WTC11 (cell line): ENCODE results near the gene FAF1. TPM values are rescaled to one million over a fixed set of nuclear protein-coding genes. Genes with fewer than 3 reads are reported as not detected.

ENCODE experiments used
- ATAC-seq: fragments of 200-7000 bp; cut with Tn5 transposase; 2 replicates; pipeline ENCODE4 v1.10.0; 2021; ENCODE audit warnings: mild to moderate bottlenecking, moderate library complexity
- CTCF ChIA-PET: fragments of 300-600 bp; sonication (Branson Sonifier 250); formaldehyde crosslinking; loops from one replicate; lab custom pipeline; 2021; ENCODE audit warnings: antibody characterized with exemption; lab: Charles Lee
- POLR2A ChIA-PET: fragments of 350-600 bp; sonication (Branson Sonifier 250); formaldehyde crosslinking; loops from one replicate; lab custom pipeline; 2021; ENCODE audit warnings: antibody characterized with exemption; lab: Charles Lee
- DNase-seq: peaks from one replicate; pipeline ENCODE4 v3.0.0; 2021; ENCODE audit warnings: low spot score
- H3K27ac Mint-ChIP-seq: 2 replicates; pipeline ENCODE4 v1.8.0; 2021; ENCODE audit warnings: mixed read lengths
- H3K27me3 Mint-ChIP-seq: 2 replicates; pipeline ENCODE4 v1.8.0; 2021; ENCODE audit warnings: low read depth, mild to moderate bottlenecking, moderate library complexity, mixed read lengths
- H3K36me3 Mint-ChIP-seq: 2 replicates; pipeline ENCODE4 v1.8.0; 2021; ENCODE audit warnings: mixed read lengths
- H3K4me1 Mint-ChIP-seq: 2 replicates; pipeline ENCODE4 v1.8.0; 2022; ENCODE audit warnings: mixed read lengths
- H3K4me3 Mint-ChIP-seq: 2 replicates; pipeline ENCODE4 v1.8.0; 2021; ENCODE audit warnings: mild to moderate bottlenecking, moderate library complexity, mixed read lengths
- H3K9me3 Mint-ChIP-seq: 2 replicates; pipeline ENCODE4 v1.8.0; 2021; ENCODE audit warnings: mixed read lengths
- AFF4 ChIP-seq: sonication (generic); formaldehyde crosslinking; IDR thresholded peaks from 2 replicates; pipeline ENCODE4 v1.8.1; 2023; ENCODE audit warnings: mild to moderate bottlenecking, missing genetic modification reagents, borderline replicate concordance
- AR ChIP-seq: fragments of 250-450 bp; sonication (Bioruptor Pico); IDR thresholded peaks from 2 replicates; pipeline ENCODE4 v1.9.0; 2021; ENCODE audit warnings: mild to moderate bottlenecking
- ATF2 ChIP-seq: sonication (generic); formaldehyde crosslinking; IDR thresholded peaks from 2 replicates; pipeline ENCODE4 v1.8.1; 2022; ENCODE audit warnings: low read depth, missing genetic modification reagents, borderline replicate concordance
- CBFB ChIP-seq: sonication (generic); formaldehyde crosslinking; IDR thresholded peaks from 2 replicates; pipeline ENCODE4 v1.8.1; 2022; ENCODE audit warnings: mild to moderate bottlenecking, low read depth, missing genetic modification reagents
- ELF4 ChIP-seq: sonication (generic); formaldehyde crosslinking; IDR thresholded peaks from 2 replicates; pipeline ENCODE4 v1.8.1; 2022; ENCODE audit warnings: low read depth, mild to moderate bottlenecking, moderate library complexity, missing genetic modification reagents
- ETV6 ChIP-seq: sonication (generic); formaldehyde crosslinking; IDR thresholded peaks from 2 replicates; pipeline ENCODE4 v1.8.1; 2022; ENCODE audit warnings: mild to moderate bottlenecking, missing genetic modification reagents
- FOXK1 ChIP-seq: sonication (generic); formaldehyde crosslinking; IDR thresholded peaks from 2 replicates; pipeline ENCODE4 v1.8.0; 2022; ENCODE audit warnings: mild to moderate bottlenecking, moderate library complexity, missing genetic modification reagents
- FOXP4 ChIP-seq: sonication (generic); formaldehyde crosslinking; IDR thresholded peaks from 2 replicates; pipeline ENCODE4 v1.8.0; 2022; ENCODE audit warnings: mild to moderate bottlenecking, missing genetic modification reagents
- IRF1 ChIP-seq: sonication (generic); formaldehyde crosslinking; IDR thresholded peaks from 2 replicates; pipeline ENCODE4 v1.8.0; 2023; ENCODE audit warnings: missing genetic modification reagents
- MLX ChIP-seq: sonication (generic); formaldehyde crosslinking; IDR thresholded peaks from 2 replicates; pipeline ENCODE4 v1.8.1; 2023; ENCODE audit warnings: mild to moderate bottlenecking, missing genetic modification reagents, moderate library complexity
- NR3C1 ChIP-seq: sonication (generic); formaldehyde crosslinking; conservative IDR thresholded peaks from 2 replicates; pipeline ENCODE4 v1.8.1; 2023; ENCODE audit warnings: low read depth, mild to moderate bottlenecking, missing genetic modification reagents
- SMAD4 ChIP-seq: sonication (generic); formaldehyde crosslinking; IDR thresholded peaks from 2 replicates; pipeline ENCODE4 v1.8.0; 2022; ENCODE audit warnings: mild to moderate bottlenecking, missing genetic modification reagents
- SP1 ChIP-seq: sonication (generic); formaldehyde crosslinking; conservative IDR thresholded peaks from 2 replicates; pipeline ENCODE4 v1.8.1; 2022; ENCODE audit warnings: missing genetic modification reagents
- USF1 ChIP-seq: sonication (generic); formaldehyde crosslinking; IDR thresholded peaks from 2 replicates; pipeline ENCODE4 v1.8.0; 2022; ENCODE audit warnings: mild to moderate bottlenecking, missing genetic modification reagents
- ZNF532 ChIP-seq: fragments of 250-450 bp; sonication (Bioruptor Pico); IDR thresholded peaks from 2 replicates; pipeline ENCODE4 v1.9.0; 2021; ENCODE audit warnings: mild to moderate bottlenecking, borderline replicate concordance
- ZNF671 ChIP-seq: fragments of 250-450 bp; sonication (Bioruptor Pico); IDR thresholded peaks from 2 replicates; pipeline ENCODE4 v1.8.0; 2021; ENCODE audit warnings: mild to moderate bottlenecking
- total RNA-seq: library from RNA; stranded (reverse); gene quantifications from 3 replicates; pipeline ENCODE4 v1.2.3, GENCODE V29; 2021

The FAF1 gene
- total RNA-seq, 1 experiment from 2014 or later, result 53.5 TPM

GRCh38 chr1:50742523-50742922, 217.5 kb downstream of the FAF1 start (continued):
- no peak for TF ChIP-seq ZNF532 (CRISPR knock-in tag)
- no peak for TF ChIP-seq ELF4
- TF ChIP-seq IRF1, result no peak
- TF ChIP-seq NR3C1, result no peak
- no peak for TF ChIP-seq AR
- TF ChIP-seq SMAD4 (CRISPR knock-in tag), result no peak
- TF ChIP-seq FOXP4 (CRISPR knock-in tag), result no peak
- TF ChIP-seq MLX (CRISPR knock-in tag), result no peak
- TF ChIP-seq SP1 (CRISPR knock-in tag), result no peak

GRCh38 chr1:50739125-50739524, 220.9 kb downstream of the FAF1 start:
- peaks cover 1% of the 10 kb centered on the region for H3K36me3 Mint-ChIP-seq
- TF ChIP-seq CBFB (CRISPR knock-in tag) (no peak), ETV6 (CRISPR knock-in tag) (no peak), ELF4 (no peak)
- no peaks in the 10 kb centered on the region for H3K4me1 Mint-ChIP-seq
- ChIA-PET CTCF (no interaction called here), POLR2A (no interaction called here)
- H3K4me3 Mint-ChIP-seq, result no peak overlapping the region
- ATAC-seq (no peak), DNase-seq (no peak)
- no peaks in the 10 kb centered on the region for H3K27me3 Mint-ChIP-seq
- no peak overlapping the region for H3K27ac Mint-ChIP-seq
- H3K9me3 Mint-ChIP-seq, result no peaks in the 10 kb centered on the region

GRCh38 chr1:50735443-50735842, 224.6 kb downstream of the FAF1 start:
- H3K36me3 Mint-ChIP-seq, result no peaks in the 10 kb centered on the region
- no peaks in the 10 kb centered on the region for H3K4me1 Mint-ChIP-seq
- DNase-seq (no peak), ATAC-seq (no peak)
- POLR2A ChIA-PET, result no interaction called here
- H3K4me3 Mint-ChIP-seq, result no peak overlapping the region
- CTCF ChIA-PET, result interaction anchor here (0.6 to 1.2 kb wide), 3 partner anchors 16 to 115 kb away, joined by 3 to 4 read pairs (median 4); no protein-coding TSS in a partner anchor
- no peaks in the 10 kb centered on the region for H3K27me3 Mint-ChIP-seq
- H3K27ac Mint-ChIP-seq, result no peak overlapping the region
- H3K9me3 Mint-ChIP-seq, result no peaks in the 10 kb centered on the region
- TF ChIP-seq USF1 (no peak), ZNF671 (CRISPR knock-in tag) (no peak), ATF2 (CRISPR knock-in tag) (no peak), AFF4 (no peak), FOXK1 (CRISPR knock-in tag) (no peak)
